Mononuclear cell (primary cell): ENCODE data around the gene TXNRD3. TPM values are rescaled to one million over a fixed set of nuclear protein-coding genes. Genes with fewer than 3 reads are reported as not detected.

ENCODE experiments used
- H3K27me3 ChIP-seq: 2 replicates; pipeline ENCODE4 v1.6.0; 2011; ENCODE audit warnings: low read length, control low read depth; ENCODE audit not compliant: insufficient read depth
- H3K4me1 ChIP-seq: 2 replicates; pipeline ENCODE4 v1.5.1; 2011; ENCODE audit warnings: mild to moderate bottlenecking, low read length, control low read depth; ENCODE audit not compliant: insufficient read depth
- H3K4me3 ChIP-seq: 2 replicates; pipeline ENCODE4 v1.5.1; 2011; ENCODE audit warnings: mild to moderate bottlenecking, low read length, moderate library complexity
- H3K9me3 ChIP-seq: 2 replicates; pipeline ENCODE4 v1.5.1; 2011; ENCODE audit warnings: low read depth, mild to moderate bottlenecking, control low read depth, low read length
- total RNA-seq: library from RNA; depleted of rRNA; stranded (reverse); fragments of >200 nt; gene quantifications from one replicate; pipeline ENCODE4 v1.2.3, GENCODE V29; 2012

The TXNRD3 gene
- total RNA-seq, 1 donor, result 1.4 TPM

DNA sequence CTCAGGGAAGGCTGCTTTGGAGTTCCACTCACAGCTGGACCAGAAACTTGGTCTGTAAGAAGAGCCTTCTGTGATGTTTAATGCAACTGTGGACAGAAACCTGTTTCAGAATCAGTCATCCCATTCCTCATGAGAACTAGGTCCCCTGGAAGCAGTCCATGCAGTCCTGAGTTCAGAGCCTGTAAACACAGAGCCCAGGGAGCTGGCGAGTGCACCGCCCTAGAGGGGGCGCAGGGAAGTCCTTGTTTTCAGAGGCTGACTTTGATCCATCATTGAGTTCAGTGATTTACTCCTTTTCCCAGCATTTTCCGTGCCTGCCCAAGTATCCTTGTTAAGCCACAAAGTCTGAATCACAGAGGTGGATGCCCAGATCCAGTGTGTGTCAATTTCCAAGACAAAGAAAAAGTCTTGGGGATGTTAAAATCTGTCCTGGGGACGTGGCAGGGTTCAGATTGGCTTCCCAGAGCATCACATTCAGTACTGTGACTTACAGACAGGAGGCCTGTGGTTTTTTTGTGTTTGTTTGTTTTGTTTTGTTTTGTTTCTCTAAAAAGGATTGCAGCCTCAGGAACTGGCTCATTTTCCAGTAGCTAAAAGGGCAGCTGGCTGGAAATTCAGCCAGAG is 9.8 kb upstream of the TXNRD3 start:
- no peak overlapping the region for H3K4me3 ChIP-seq
- H3K27me3 ChIP-seq, result no peaks in the 10 kb centered on the region
- H3K9me3 ChIP-seq, result no peaks in the 10 kb centered on the region
- H3K4me1 ChIP-seq, result no peaks in the 10 kb centered on the region

DNA sequence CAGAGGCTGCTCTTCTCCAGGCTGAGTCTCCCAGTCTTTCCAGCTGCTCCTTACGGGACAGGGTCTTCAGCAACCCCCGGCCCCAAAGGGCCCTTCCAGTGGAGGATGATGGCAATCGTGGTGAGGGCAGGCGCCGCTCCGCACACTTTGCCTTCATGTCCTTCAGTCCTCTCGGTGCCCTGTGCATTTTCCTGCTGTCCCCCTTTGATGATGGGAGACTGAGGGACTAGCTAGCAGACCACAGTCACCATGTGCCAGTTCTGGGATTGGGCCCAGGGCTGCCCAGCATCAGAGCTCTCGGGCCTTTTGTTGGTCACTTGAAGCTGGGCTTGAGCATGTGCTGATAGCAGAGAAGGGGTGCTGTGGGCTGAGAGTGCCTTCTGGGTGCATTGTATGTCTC is 8.8 kb upstream of the TXNRD3 start:
- H3K27me3 ChIP-seq, result no peaks in the 10 kb centered on the region
- H3K4me1 ChIP-seq, result no peaks in the 10 kb centered on the region
- no peak overlapping the region for H3K4me3 ChIP-seq
- no peaks in the 10 kb centered on the region for H3K9me3 ChIP-seq

DNA sequence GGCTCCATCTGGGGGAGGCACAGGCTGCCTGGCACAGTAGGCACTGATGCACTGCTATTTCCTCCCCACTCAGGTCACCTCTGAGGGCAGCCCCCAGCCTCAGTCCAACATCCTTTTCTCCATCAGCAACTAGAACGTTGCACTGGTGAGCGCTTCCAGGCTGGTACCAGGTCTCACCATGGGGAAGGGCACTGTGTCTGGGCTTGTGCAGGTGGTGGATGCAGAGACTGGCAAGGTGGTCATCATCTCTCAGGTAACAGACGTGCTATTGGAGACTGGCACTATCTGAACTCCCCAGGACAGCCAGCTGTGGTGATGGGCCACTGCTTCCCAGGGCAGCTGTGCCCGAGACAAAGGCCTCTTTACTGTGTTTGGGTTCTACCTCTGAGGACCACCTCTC is 8.3 kb upstream of the TXNRD3 start:
- Histone ChIP-seq H3K4me3 (no peak overlapping the region), H3K4me1 (no peaks in the 10 kb centered on the region), H3K27me3 (no peaks in the 10 kb centered on the region), H3K9me3 (no peaks in the 10 kb centered on the region)

DNA sequence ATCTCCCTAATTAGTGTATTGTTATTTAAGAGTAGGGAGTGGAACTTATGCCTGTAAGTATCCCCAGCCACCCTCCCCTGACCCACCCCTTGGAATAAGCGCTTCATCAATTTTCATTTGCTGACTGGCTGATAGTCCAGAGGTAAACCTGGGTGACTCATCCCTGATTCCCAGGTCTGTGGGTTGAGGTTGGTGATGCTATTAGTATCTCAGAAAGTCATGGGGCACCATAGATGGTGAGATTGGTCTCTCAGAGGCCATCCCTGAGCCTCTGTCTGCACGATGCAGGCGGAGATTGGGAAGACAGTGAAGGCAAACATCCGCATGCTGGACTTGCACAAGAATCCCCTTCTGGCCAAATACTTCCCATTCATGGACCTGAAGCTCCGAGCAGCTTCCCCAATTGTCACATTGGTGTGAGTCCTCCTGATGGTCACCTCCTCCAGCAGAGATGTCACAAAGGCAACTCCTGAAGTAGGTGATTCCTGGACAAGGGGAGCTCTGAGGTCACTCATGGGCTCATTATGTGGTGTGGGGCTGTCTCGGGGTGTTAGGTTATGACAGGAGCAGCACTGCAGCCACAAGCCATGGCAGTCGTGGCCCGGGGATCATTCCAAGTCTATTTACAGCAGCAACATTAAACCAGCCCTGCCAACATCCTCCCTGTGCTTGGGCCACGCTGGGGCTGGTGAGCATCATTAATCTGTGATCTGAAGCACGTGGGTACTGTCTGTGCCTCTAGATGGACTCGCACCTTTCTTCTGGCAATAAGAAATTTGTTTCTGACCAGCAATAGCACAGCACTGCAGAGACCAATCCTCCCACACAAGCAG is 6.8 kb upstream of the TXNRD3 start:
- Histone ChIP-seq H3K4me1 (no peaks in the 10 kb centered on the region), H3K27me3 (no peaks in the 10 kb centered on the region), H3K9me3 (no peaks in the 10 kb centered on the region), H3K4me3 (no peak overlapping the region)

DNA sequence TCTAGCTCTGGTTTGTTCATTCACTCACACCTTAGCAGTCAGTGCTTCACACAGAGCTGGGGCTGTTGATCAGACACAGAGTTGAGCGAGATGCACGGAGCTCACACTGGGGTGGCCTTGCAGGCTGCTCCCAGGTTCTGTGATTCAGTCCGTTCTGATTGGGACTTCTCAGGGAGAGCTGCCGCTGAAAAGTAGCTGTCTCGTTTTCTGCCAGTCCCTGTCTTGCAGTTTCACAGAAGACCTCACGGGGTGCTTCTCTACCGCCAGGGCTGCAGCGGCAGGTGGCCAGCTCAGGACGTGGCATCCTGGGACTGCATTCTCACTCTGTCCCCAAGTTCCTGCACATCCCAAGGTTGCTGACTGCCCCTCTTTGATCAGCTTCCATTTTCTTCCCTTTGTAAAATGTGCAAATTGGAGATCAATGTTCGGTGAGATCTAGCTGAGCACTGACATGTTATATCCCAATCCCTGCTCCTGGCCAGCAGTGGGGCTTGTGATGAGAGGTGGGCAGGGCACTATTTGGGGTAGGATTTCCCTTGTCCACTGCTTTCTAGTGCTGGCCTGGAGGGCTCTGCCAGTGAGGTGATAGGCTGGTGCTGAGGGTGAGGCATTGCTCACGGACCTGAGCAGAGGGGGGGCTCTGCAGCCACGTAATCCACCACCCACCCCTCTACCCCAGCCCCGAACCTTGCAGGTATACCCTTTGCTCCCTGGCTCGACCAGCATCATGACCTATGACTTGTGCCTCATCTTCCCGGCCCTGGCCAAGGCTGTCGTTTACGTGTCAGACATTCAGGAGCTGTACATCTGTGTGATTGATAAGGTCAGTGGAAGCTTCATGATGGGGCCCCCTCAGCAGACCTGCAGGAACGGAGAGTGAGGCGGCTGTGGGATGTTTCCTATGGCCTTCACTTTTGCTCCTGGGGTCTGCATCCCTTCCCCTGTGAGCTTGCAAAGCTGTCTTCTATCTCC is 5.3 kb upstream of the TXNRD3 start:
- Histone ChIP-seq H3K4me1 (no peaks in the 10 kb centered on the region), H3K4me3 (no peak overlapping the region), H3K27me3 (no peaks in the 10 kb centered on the region), H3K9me3 (no peaks in the 10 kb centered on the region)

DNA sequence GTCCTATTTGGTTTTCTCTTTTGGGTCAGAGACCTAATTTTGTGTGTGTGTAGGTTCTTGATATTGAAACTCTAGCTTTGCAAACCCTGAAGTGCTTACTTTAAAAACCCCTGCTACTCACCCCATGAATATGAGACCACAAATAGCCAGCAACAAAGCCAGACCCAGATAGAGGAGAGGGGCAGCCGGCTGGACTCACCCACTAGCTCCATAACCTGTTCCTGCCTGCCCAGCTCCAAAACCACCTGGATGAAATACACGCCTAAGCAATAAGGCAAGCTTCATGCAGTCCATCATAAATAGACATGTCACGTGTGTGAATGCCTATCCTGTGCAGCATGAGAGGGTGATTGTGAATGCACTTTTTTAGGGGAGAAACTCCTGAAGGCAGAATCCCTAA is 3.7 kb upstream of the TXNRD3 start:
- peaks cover 2% of the 10 kb centered on the region for H3K27me3 ChIP-seq
- H3K4me3 ChIP-seq, result no peak overlapping the region
- H3K4me1 ChIP-seq, result peaks cover 4% of the 10 kb centered on the region
- H3K9me3 ChIP-seq, result no peaks in the 10 kb centered on the region

DNA sequence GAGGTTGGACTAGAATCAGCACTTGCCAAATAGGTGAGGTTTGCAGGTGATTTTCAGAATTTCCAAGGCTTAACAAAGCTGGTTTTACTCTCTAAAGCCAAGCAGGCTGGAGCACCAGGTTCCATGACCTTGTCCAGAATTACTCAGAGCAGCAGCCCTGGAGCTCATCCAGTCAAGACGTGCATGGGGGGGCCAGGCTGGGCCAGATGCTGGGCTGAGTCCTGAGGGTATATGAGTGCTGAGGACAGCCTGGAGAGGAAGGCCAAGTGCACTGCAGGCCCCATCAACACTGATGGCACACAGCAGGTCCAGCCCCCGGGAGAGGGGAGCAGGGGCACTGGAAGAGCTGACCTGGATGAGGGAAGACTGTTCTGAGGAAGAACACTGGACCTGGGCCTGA is 3.0 kb upstream of the TXNRD3 start:
- Histone ChIP-seq H3K9me3 (no peaks in the 10 kb centered on the region), H3K27me3 (peaks cover 3% of the 10 kb centered on the region), H3K4me1 (peaks cover 4% of the 10 kb centered on the region), H3K4me3 (no peak overlapping the region)

DNA sequence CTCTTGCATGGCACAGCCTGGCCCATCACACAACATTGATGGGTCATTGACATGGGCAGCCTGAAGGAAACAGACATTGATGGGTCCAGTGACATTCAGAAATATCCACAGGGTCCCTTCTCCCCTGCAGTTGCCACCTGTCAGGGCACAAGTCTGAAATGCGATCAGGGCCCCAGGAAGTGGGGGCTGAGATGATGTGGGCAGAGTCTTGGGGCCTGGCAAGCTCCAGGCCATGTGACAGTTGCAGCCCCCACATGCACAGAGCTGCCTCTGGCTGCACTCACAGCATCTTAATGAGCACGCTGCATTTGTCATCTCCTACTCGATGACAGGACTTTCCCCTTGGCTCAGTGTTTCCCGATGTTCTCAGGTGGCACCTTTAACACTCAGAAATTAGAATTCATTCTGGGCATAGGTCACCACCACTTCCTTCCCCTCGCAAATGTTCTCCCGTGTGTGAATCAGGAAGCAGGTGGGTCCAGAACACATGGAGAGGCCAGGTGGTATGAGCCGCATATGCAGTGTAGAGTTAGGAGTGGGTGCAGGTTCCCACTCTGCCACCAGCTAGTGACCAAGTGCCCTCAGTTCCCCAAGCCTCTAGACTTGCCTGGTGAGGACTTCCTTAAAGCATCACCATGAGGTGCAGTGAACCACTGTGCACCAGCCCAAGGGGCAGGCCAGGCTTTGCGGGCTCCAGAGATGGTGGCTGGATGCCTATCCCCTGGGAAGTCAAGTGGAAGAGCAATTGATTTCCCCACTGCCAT is 1.6 kb upstream of the TXNRD3 start:
- no peaks in the 10 kb centered on the region for H3K9me3 ChIP-seq

DNA sequence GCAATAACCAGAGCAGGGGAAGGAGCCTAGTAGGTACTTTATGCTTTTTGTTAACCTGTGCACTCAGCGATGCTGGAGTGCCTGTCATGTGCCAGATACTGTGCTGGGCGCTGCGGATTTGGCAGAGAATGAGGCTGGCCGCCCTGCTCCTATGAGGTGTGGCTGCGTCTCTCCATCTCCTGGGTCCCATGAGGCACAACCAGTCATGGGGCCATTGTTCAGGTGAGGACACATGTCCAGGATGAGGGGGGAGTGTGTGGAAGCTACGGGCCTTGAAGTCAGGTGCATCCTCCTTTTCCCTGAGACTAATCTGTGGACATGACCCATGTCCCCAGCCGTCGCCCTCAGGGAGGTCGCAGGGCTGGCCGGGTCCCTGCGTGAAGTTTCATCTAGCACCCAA is 963 bp upstream of the TXNRD3 start:
- Histone ChIP-seq H3K4me1 (peaks cover 4% of the 10 kb centered on the region), H3K4me3 (no peak overlapping the region), H3K27me3 (peaks cover 3% of the 10 kb centered on the region), H3K9me3 (no peaks in the 10 kb centered on the region)

More for the DNA sequence above, 1.6 kb upstream of the TXNRD3 start:
- Histone ChIP-seq H3K4me1 (peaks cover 4% of the 10 kb centered on the region), H3K27me3 (peaks cover 3% of the 10 kb centered on the region), H3K4me3 (no peak overlapping the region)

DNA sequence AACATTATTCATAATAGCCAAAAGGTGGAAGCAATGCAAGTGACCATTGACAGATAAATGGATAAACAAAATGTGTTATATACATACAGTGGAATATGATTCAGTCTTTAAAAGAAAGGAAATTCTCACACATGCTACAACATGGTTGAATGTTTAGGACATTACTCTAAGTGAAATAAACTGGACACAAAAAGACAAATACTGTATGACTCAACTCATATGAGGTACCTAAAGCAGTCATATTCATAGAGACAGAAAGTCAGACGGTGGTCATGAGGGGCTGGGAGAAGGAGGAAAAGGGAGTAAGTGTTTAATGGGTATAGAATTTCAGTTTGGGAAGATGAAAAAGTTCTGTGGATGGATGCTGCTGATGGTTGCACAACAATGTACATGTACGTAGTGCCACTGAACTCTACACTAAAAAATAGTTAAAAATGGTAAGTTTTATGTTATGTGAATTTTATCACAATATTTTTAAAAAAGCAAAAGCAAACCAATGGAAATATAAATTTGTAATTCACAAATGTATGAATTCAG is 5.3 kb downstream of the TXNRD3 start:
- H3K4me1 ChIP-seq, result peaks cover 4% of the 10 kb centered on the region
- H3K4me3 ChIP-seq, result no peak overlapping the region
- peaks cover 3% of the 10 kb centered on the region for H3K27me3 ChIP-seq
- no peaks in the 10 kb centered on the region for H3K9me3 ChIP-seq

DNA sequence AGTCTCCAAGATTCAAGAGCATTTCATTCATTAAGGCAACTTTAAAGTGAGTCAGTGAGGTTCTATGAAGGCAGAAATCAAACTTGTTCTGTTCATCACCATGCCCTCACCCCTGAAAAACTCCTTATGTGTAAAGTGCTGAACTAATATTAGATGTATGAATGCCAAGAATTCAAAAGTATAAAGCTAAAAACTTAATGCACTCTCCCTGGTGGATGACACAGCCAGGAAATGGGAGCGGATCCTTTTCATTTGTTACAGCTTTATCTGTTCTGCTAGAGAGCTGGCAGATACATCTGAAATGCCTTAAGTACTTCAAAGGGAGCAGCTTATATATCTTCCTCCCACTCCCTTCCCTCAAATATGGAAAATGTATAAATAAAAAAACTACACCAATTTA is 8.2 kb downstream of the TXNRD3 start:
- H3K4me1 ChIP-seq, result no peaks in the 10 kb centered on the region
- H3K27me3 ChIP-seq, result no peaks in the 10 kb centered on the region
- no peaks in the 10 kb centered on the region for H3K9me3 ChIP-seq
- no peak overlapping the region for H3K4me3 ChIP-seq

DNA sequence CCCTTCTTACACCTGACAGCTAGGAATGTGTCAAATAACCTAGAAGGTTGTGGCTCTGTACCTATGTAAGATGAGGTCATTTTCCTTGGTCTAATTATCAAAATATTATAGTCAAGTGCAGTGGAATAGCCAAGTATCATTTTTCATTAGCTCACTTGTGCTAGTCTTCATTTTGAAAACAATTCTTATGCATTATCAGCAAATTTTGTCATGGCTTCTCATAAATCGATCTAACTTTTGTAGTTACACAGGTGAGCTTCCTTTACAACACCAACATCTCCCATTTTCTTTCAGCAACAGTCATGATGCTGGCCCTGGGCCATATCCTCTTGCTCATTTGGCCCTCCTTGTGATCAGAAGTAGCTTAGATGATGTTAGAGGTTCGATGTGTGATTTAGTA is 10.3 kb downstream of the TXNRD3 start:
- H3K9me3 ChIP-seq, result no peaks in the 10 kb centered on the region

DNA sequence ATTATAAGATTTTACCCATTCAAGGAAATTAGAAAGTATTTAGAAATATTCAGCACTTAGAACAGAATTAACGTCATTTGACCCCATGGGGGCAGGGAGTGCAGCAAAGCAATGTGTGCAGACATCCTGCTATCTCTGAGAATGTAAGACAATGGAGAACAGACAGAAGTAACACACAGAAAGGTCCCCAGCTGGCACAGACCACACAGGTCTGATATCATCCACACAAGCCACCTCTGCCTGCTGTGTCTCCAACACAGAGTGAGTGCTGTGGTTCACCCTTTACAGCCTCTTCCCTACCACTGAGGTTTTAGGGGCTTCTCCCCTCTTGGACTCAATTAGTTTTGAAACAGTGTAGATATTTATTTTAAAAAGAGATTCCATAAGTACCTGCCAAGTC is 16.1 kb downstream of the TXNRD3 start:
- Histone ChIP-seq H3K4me1 (no peaks in the 10 kb centered on the region), H3K4me3 (no peak overlapping the region), H3K9me3 (no peaks in the 10 kb centered on the region), H3K27me3 (no peaks in the 10 kb centered on the region)

More for the DNA sequence above, 10.3 kb downstream of the TXNRD3 start:
- H3K27me3 ChIP-seq, result no peaks in the 10 kb centered on the region
- no peaks in the 10 kb centered on the region for H3K4me1 ChIP-seq
- H3K4me3 ChIP-seq, result no peak overlapping the region

DNA sequence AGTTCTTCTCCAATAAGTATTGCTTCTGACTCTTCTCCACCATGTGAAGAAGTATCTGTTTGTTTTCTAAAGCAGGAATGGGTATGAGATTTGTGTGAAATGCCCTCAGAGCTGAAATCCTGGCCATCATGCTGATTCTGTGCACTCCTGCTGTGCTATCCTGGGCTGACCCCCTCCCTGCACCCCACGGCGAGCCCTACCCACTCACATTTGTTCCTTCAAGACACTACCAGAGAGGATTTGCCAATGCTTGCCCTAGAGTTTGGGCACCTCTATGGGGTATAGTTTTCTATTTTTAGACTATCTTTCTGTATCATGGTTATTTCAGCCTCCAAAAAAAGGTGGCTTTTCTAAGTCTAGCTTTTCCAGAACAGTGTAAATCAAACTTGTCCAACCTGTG is 18.5 kb downstream of the TXNRD3 start:
- no peaks in the 10 kb centered on the region for H3K9me3 ChIP-seq
- no peaks in the 10 kb centered on the region for H3K27me3 ChIP-seq
- H3K4me1 ChIP-seq, result no peaks in the 10 kb centered on the region
- H3K4me3 ChIP-seq, result no peak overlapping the region
